HL-60 (cell line): ENCODE results near the gene GMEB2.

Experiments used
- POLR2AphosphoS5 ChIP-seq: IDR thresholded peaks from 2 replicates; pipeline ENCODE4 v1.6.1; 2012; ENCODE audit warnings: low read depth
- TF ChIP-seq, protein P1 (sequence below): IDR thresholded peaks from one replicate; pipeline ENCODE4 v1.5.1; 2011; ENCODE audit warnings: low read length, control low read depth, inconsistent platforms; ENCODE audit not compliant: insufficient read depth
- TF ChIP-seq, protein P2 (sequence below): IDR thresholded peaks from 2 replicates; pipeline ENCODE4 v1.6.1; 2012; ENCODE audit warnings: low read depth; ENCODE audit not compliant: insufficient replicate concordance

DNA sequence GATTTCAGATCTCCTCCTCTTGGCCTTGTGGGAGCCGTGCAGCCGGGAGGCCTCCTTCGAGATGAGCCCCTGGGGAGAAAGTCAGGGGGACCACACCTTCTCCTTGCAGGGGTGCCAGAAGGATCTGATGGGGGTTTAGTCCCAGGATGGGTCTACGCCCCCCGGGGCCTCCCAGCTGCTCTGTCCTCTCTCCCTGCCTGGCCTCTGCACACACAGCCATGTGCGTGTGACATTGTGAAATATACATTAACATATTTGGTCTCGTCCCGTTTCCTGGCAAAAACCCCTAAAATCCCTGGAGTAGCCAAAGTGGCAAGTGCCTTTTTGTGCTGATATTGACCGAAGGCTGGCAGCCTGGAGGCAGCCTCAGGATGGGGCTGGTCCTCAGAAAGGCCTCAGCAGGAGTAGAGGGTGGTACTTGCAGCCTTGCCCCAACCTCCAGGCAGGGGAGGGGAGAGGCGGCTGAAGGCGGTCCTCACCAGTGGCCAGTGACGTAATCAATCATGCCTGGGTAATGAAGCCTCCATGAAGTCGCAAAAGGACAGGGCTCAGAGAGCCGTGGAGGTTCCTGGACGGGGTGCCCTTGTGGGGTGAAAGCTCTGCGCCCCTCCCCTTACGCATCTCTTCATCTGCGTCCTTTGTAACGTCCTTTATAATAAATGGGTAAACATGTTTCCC, 47.7 kb downstream of the GMEB2 start:
- TF ChIP-seq, protein P1, sequence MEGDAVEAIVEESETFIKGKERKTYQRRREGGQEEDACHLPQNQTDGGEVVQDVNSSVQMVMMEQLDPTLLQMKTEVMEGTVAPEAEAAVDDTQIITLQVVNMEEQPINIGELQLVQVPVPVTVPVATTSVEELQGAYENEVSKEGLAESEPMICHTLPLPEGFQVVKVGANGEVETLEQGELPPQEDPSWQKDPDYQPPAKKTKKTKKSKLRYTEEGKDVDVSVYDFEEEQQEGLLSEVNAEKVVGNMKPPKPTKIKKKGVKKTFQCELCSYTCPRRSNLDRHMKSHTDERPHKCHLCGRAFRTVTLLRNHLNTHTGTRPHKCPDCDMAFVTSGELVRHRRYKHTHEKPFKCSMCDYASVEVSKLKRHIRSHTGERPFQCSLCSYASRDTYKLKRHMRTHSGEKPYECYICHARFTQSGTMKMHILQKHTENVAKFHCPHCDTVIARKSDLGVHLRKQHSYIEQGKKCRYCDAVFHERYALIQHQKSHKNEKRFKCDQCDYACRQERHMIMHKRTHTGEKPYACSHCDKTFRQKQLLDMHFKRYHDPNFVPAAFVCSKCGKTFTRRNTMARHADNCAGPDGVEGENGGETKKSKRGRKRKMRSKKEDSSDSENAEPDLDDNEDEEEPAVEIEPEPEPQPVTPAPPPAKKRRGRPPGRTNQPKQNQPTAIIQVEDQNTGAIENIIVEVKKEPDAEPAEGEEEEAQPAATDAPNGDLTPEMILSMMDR = no peak
- no peak for TF ChIP-seq POLR2AphosphoS5
- TF ChIP-seq, protein P2, sequence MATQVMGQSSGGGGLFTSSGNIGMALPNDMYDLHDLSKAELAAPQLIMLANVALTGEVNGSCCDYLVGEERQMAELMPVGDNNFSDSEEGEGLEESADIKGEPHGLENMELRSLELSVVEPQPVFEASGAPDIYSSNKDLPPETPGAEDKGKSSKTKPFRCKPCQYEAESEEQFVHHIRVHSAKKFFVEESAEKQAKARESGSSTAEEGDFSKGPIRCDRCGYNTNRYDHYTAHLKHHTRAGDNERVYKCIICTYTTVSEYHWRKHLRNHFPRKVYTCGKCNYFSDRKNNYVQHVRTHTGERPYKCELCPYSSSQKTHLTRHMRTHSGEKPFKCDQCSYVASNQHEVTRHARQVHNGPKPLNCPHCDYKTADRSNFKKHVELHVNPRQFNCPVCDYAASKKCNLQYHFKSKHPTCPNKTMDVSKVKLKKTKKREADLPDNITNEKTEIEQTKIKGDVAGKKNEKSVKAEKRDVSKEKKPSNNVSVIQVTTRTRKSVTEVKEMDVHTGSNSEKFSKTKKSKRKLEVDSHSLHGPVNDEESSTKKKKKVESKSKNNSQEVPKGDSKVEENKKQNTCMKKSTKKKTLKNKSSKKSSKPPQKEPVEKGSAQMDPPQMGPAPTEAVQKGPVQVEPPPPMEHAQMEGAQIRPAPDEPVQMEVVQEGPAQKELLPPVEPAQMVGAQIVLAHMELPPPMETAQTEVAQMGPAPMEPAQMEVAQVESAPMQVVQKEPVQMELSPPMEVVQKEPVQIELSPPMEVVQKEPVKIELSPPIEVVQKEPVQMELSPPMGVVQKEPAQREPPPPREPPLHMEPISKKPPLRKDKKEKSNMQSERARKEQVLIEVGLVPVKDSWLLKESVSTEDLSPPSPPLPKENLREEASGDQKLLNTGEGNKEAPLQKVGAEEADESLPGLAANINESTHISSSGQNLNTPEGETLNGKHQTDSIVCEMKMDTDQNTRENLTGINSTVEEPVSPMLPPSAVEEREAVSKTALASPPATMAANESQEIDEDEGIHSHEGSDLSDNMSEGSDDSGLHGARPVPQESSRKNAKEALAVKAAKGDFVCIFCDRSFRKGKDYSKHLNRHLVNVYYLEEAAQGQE = no peak
